Measurements from ENCODE around the gene PPP1R2.

DNA sequence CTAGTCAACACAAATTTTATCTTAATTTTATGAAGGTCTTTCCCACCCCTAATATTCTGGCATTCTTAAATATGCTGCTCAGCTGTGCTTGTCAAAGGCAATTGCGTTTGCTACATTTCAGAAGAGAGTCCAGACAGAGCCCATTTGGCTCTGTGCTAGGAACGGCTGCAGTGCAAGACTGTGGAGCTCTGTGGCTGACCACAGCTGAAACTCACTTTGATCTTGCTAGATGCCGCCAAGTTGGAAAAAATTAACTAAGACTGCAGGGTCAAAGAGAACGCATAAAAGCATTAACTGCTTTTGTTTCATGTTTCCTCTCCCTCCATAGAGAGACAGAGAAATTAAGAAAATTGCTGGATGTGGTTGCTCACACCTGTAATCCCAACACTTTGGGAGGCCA is 7.6 kb upstream of the PPP1R2 start:
- TF ChIP-seq, protein P1, sequence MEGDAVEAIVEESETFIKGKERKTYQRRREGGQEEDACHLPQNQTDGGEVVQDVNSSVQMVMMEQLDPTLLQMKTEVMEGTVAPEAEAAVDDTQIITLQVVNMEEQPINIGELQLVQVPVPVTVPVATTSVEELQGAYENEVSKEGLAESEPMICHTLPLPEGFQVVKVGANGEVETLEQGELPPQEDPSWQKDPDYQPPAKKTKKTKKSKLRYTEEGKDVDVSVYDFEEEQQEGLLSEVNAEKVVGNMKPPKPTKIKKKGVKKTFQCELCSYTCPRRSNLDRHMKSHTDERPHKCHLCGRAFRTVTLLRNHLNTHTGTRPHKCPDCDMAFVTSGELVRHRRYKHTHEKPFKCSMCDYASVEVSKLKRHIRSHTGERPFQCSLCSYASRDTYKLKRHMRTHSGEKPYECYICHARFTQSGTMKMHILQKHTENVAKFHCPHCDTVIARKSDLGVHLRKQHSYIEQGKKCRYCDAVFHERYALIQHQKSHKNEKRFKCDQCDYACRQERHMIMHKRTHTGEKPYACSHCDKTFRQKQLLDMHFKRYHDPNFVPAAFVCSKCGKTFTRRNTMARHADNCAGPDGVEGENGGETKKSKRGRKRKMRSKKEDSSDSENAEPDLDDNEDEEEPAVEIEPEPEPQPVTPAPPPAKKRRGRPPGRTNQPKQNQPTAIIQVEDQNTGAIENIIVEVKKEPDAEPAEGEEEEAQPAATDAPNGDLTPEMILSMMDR (conservative IDR thresholded peaks at IDR 0.05; ENCODE audit: low read length): no peak
- TF ChIP-seq EZH2phosphoT487 (IDR thresholded peaks at IDR 0.05; ENCODE audit: borderline replicate concordance): no peak

All from Loucy (cell line).